ENCODE results near the gene MAD2L1BP. TPM values are rescaled to one million over a fixed set of nuclear protein-coding genes. Genes with fewer than 3 reads are reported as not detected.
A peak's percentile ranks its signal among the peaks of the same experiment; 100 is the strongest.

MAD2L1BP gene
- total RNA-seq, 1 donor from 2014 or later = 22.8 TPM

GRCh38 chr6:43604174-43604573 is 31.5 kb upstream of the MAD2L1BP start:
- no peaks in the 10 kb centered on the region for H3K27me3 Mint-ChIP-seq (ENCODE audit: low read depth)
- H3K4me3 Mint-ChIP-seq (ENCODE audit: unreplicated experiment) = no peak overlapping the region
- H3K27ac Mint-ChIP-seq (ENCODE audit: unreplicated experiment) = no peak overlapping the region
- H3K36me3 Mint-ChIP-seq (ENCODE audit: low read depth) = peaks cover 16% of the 10 kb centered on the region
- no peak for TF ChIP-seq CTCF (IDR thresholded peaks at IDR 0.05)
- H3K9me3 Mint-ChIP-seq (ENCODE audit: low read depth) = no peaks in the 10 kb centered on the region
- DNase-seq (ENCODE audit: low spot score) = no peak
- peaks cover 15% of the 10 kb centered on the region for H3K4me1 Mint-ChIP-seq (ENCODE audit: low read depth)

- peaks cover 18% of the 10 kb centered on the region for H3K36me3 Mint-ChIP-seq (ENCODE audit: low read depth)
- H3K27ac Mint-ChIP-seq (ENCODE audit: unreplicated experiment) = no peak overlapping the region
- peaks cover 15% of the 10 kb centered on the region for H3K4me1 Mint-ChIP-seq (ENCODE audit: low read depth)
- no peak for DNase-seq (ENCODE audit: low spot score)
- no peaks in the 10 kb centered on the region for H3K27me3 Mint-ChIP-seq (ENCODE audit: low read depth)
- no peaks in the 10 kb centered on the region for H3K9me3 Mint-ChIP-seq (ENCODE audit: low read depth)
- no peak for TF ChIP-seq CTCF (IDR thresholded peaks at IDR 0.05)
- no peak overlapping the region for H3K4me3 Mint-ChIP-seq (ENCODE audit: unreplicated experiment)
Observed at GRCh38 chr6:43606019-43606418, 29.6 kb upstream of the MAD2L1BP start.

GRCh38 chr6:43608310-43608763 is 27.3 kb upstream of the MAD2L1BP start:
- Mint-ChIP-seq H3K36me3 (ENCODE audit: low read depth) (peaks cover 12% of the 10 kb centered on the region), H3K27me3 (ENCODE audit: low read depth) (no peaks in the 10 kb centered on the region), H3K4me1 (ENCODE audit: low read depth) (peaks cover 15% of the 10 kb centered on the region), H3K9me3 (ENCODE audit: low read depth) (no peaks in the 10 kb centered on the region), H3K27ac (ENCODE audit: unreplicated experiment) (peak overlapping the region; percentile 58), H3K4me3 (ENCODE audit: unreplicated experiment) (no peak overlapping the region)
- TF ChIP-seq CTCF (IDR thresholded peaks at IDR 0.05) = peak; percentile 92
- peak; percentile 33 for DNase-seq (ENCODE audit: low spot score)

GRCh38 chr6:43608807-43609206 is 26.8 kb upstream of the MAD2L1BP start:
- no peak for TF ChIP-seq CTCF (IDR thresholded peaks at IDR 0.05)
- H3K27ac Mint-ChIP-seq (ENCODE audit: unreplicated experiment) = peak overlapping the region; percentile 27
- no peaks in the 10 kb centered on the region for H3K27me3 Mint-ChIP-seq (ENCODE audit: low read depth)

GRCh38 chr6:43609402-43609801 is 26.2 kb upstream of the MAD2L1BP start:
- no peak overlapping the region for H3K4me3 Mint-ChIP-seq (ENCODE audit: unreplicated experiment)
- peaks cover 12% of the 10 kb centered on the region for H3K36me3 Mint-ChIP-seq (ENCODE audit: low read depth)
- H3K4me1 Mint-ChIP-seq (ENCODE audit: low read depth) = peaks cover 11% of the 10 kb centered on the region
- no peaks in the 10 kb centered on the region for H3K9me3 Mint-ChIP-seq (ENCODE audit: low read depth)
- DNase-seq (ENCODE audit: low spot score) = no peak
- H3K27me3 Mint-ChIP-seq (ENCODE audit: low read depth) = no peaks in the 10 kb centered on the region
- no peak overlapping the region for H3K27ac Mint-ChIP-seq (ENCODE audit: unreplicated experiment)
- no peak for TF ChIP-seq CTCF (IDR thresholded peaks at IDR 0.05)

More at GRCh38 chr6:43608807-43609206, 26.8 kb upstream of the MAD2L1BP start:
- Mint-ChIP-seq H3K9me3 (ENCODE audit: low read depth) (no peaks in the 10 kb centered on the region), H3K36me3 (ENCODE audit: low read depth) (peaks cover 14% of the 10 kb centered on the region), H3K4me1 (ENCODE audit: low read depth) (peaks cover 15% of the 10 kb centered on the region), H3K4me3 (ENCODE audit: unreplicated experiment) (no peak overlapping the region)
- no peak for DNase-seq (ENCODE audit: low spot score)
